Adrenal gland (tissue), 12 donors: ENCODE results near the gene ELL. TPM values are rescaled to one million over a fixed set of nuclear protein-coding genes. Genes with fewer than 3 reads are reported as not detected.

Source experiments
- DNase-seq, 7 donors: peaks; one replicate each; pipeline ENCODE4 v3.0.0-alpha.2; 2019 to 2020
- H3K27ac ChIP-seq, 5 donors: fragments of 200-600 bp; sonication (generic) in 4 of 5; 1 replicate in 3 of 5; 2 replicates in 2 of 5; pipeline versions ENCODE4 v1.5.1 to v1.8.0; 2016 to 2020; ENCODE audit warnings: mild to moderate bottlenecking in 1 of 5
- H3K27me3 ChIP-seq: fragments of 200-600 bp; 2 replicates; pipeline ENCODE4 v1.8.0; 2021
- H3K36me3 ChIP-seq, 2 donors: fragments of 200-600 bp; replicated peaks in 1 of 2; 1 replicate in 1 of 2; 2 replicates in 1 of 2; pipeline versions ENCODE4 v1.5.1 to v1.8.0; 2018 to 2022
- H3K4me1 ChIP-seq, 2 donors: fragments of 200-600 bp; replicated peaks in 1 of 2; 1 replicate in 1 of 2; 2 replicates in 1 of 2; pipeline versions ENCODE4 v1.5.1 to v1.8.0; 2018 to 2021
- H3K4me3 ChIP-seq, 4 donors: fragments of 200-600 bp; sonication (generic) in 3 of 4; one replicate each; pipeline ENCODE4 v1.5.1; 2016 to 2018
- H3K9me3 ChIP-seq, 3 donors: fragments of 200-600 bp; sonication (generic) in 1 of 3; replicated peaks in 1 of 3; 1 replicate in 2 of 3; 2 replicates in 1 of 3; pipeline versions ENCODE4 v1.5.1 to v1.8.0; 2016 to 2021
- CTCF ChIP-seq, 6 experiments: fragments of 450-650 bp in 4 of 6; fragments of 200-600 bp in 2 of 6; sonication (generic) in 1 of 6; IDR thresholded peaks; 1 replicate in 5 of 6; 2 replicates in 1 of 6; pipeline versions ENCODE4 v1.5.1 to v1.8.0; 2016 to 2021; ENCODE audit warnings: antibody characterized with exemption in 6 of 6, mild to moderate bottlenecking in 2 of 6, moderate library complexity in 1 of 6
- POLR2A ChIP-seq, 2 donors: fragments of 450-650 bp; IDR thresholded peaks; one replicate each; pipeline ENCODE4 v1.6.1; 2017; ENCODE audit warnings: antibody characterized with exemption in 2 of 2, mild to moderate bottlenecking in 2 of 2, moderate library complexity in 1 of 2
- WGBS, 4 donors: extraction: QIAGEN DNeasy Blood & Tissue Kit in 2 of 4; methylation state at CpG; one replicate each; pipeline versions ENCODE4 v1.1.5 to v1.1.7; 2013 to 2017; 5-methylcytosine and 5-hydroxymethylcytosine counted together
- intact Hi-C, 2 donors: fragments of 100-400 bp; cut with DNase I; formaldehyde crosslinking; loops; one replicate each; pipeline versions ENCODE4 v1.14.1 to v1.15.0; 2022 to 2023
- polyA plus RNA-seq, 3 donors: library from polyadenylated mRNA; stranded (reverse); fragments of 200-250 nt in 2 of 3; fragments of 350-450 nt in 1 of 3; fragmentation: Illumina TruSeq in 1 of 3; extraction: RNeasy Lipid Tissue Mini Kit (QIAGEN cat#74804) in 1 of 3; gene quantifications; one replicate each; pipeline ENCODE4 v1.2.3, GENCODE V29; 2013 to 2014
- total RNA-seq, 9 donors: library from RNA; depleted of rRNA in 4 of 9; stranded (reverse); fragments of >200 nt in 4 of 9; fragments of 120-200 nt in 1 of 9; fragmentation: NEBNext Ultra II Directional in 1 of 9; extraction: Animal tissue kit (Norgen Biotek cat#: 25700) in 1 of 9; gene quantifications; one replicate each; pipeline versions ENCODE4 v1.1.0 to v1.2.4, GENCODE V29; 2013 to 2023
- donor health status: healthy with polysubstance abuse.
- donor health status: Bipolar disorder and iron deficiency.
- donor health status: DM: yes; HTN: yes; CAD: no.
- donor health status: DM: no; HTN: no; CAD: no.
- donor health status: DM: no; HTN: no; CAD: no.
- donor health status: DM: yes; HTN: yes; CAD: no.

The ELL gene
- total and polyA plus RNA-seq, 12 donors, result 1.8 to 28.3 (median 13.8) TPM

GRCh38 chr19:18489627-18490184 lies 32.2 kb downstream of the ELL start:
- H3K4me1 ChIP-seq, result peaks cover 40 to 77% of the 10 kb centered on the region in 2 donors
- intact Hi-C loops, result no loop called here
- H3K36me3 ChIP-seq, result no peaks in the 10 kb centered on the region
- no peaks in the 10 kb centered on the region for H3K9me3 ChIP-seq
- DNase-seq, result no peak
- no peak overlapping the region for H3K4me3 ChIP-seq
- no peak for TF ChIP-seq CTCF (IDR thresholded peaks at IDR 0.05)
- no peak for TF ChIP-seq POLR2A (IDR thresholded peaks at IDR 0.05)
- no peaks in the 10 kb centered on the region for H3K27me3 ChIP-seq
- WGBS, 4 donors, result 84 to 100% (median 96%) methylated on average over 8 to 14 of the region's 14 CpGs
- no peak overlapping the region for H3K27ac ChIP-seq

GRCh38 chr19:18488838-18489626 lies 32.8 kb downstream of the ELL start:
- Histone ChIP-seq H3K27me3 (no peaks in the 10 kb centered on the region), H3K9me3 (no peaks in the 10 kb centered on the region), H3K36me3 (no peaks in the 10 kb centered on the region), H3K4me1 (peaks cover 35 to 75% of the 10 kb centered on the region in 2 donors), H3K27ac (peak overlapping the region in 1 of 5 donors; percentile 10), H3K4me3 (no peak overlapping the region)
- TF ChIP-seq CTCF (IDR thresholded peaks at IDR 0.05) (peak in 2 of 6 experiments; percentile 10 to 23), POLR2A (IDR thresholded peaks at IDR 0.05) (no peak)
- WGBS, 4 donors, result 54 to 61% (median 57%) methylated on average over 16 to 22 of the region's 22 CpGs
- intact Hi-C loops, result no loop called here
- DNase-seq, result peak in 3 of 7 donors; percentile 31 to 74 (median 46)

GRCh38 chr19:18488403-18488723 lies 33.5 kb downstream of the ELL start:
- Histone ChIP-seq H3K4me3 (no peak overlapping the region), H3K9me3 (no peaks in the 10 kb centered on the region), H3K27ac (peak overlapping the region in 1 of 5 donors; percentile 10), H3K27me3 (no peaks in the 10 kb centered on the region), H3K4me1 (peaks cover 33 to 73% of the 10 kb centered on the region in 2 donors), H3K36me3 (no peaks in the 10 kb centered on the region)
- intact Hi-C loops, result no loop called here
- DNase-seq, result no peak
- TF ChIP-seq CTCF (IDR thresholded peaks at IDR 0.05), result peak in 1 of 6 experiments; percentile 35
- no peak for TF ChIP-seq POLR2A (IDR thresholded peaks at IDR 0.05)
- 92 to 100% (median 96%) methylated on average over 1 to 6 of the region's 6 CpGs for WGBS, 4 donors

GRCh38 chr19:18487576-18488402 lies 34.1 kb downstream of the ELL start:
- no peaks in the 10 kb centered on the region for H3K27me3 ChIP-seq
- 84 to 94% (median 87%) methylated on average over 6 to 17 of the region's 17 CpGs for WGBS, 4 donors
- no peaks in the 10 kb centered on the region for H3K36me3 ChIP-seq
- H3K27ac ChIP-seq, result peak overlapping the region in 2 of 5 donors; percentile 10 to 41
- intact Hi-C loops, result no loop called here
- no peak overlapping the region for H3K4me3 ChIP-seq
- no peaks in the 10 kb centered on the region for H3K9me3 ChIP-seq
- peak in 1 of 7 donors; percentile 21 for DNase-seq
- no peak for TF ChIP-seq CTCF (IDR thresholded peaks at IDR 0.05)
- no peak for TF ChIP-seq POLR2A (IDR thresholded peaks at IDR 0.05)
- H3K4me1 ChIP-seq, result peaks cover 30 to 73% of the 10 kb centered on the region in 2 donors
